GM12878 (cell line): Measurements from ENCODE around the gene COQ9. TPM values are rescaled to one million over a fixed set of nuclear protein-coding genes. Genes with fewer than 3 reads are reported as not detected.

Experiments
- ATAC-seq: fragments of 200-7000 bp; cut with Tn5 transposase; 3 replicates; pipeline ENCODE4 v1.9.1; 2020; ENCODE audit warnings: mild to moderate bottlenecking, moderate library complexity
- BruUV-seq: library from RNA; stranded (reverse); fragments of 400-500 nt; replicated peaks from 2 replicates; lab custom pipeline; 2021; lab: Mats Ljungman, UMichigan
- CTCF ChIA-PET: fragments of 300-600 bp; sonication (Branson Sonifier 250); formaldehyde crosslinking; extraction: SDS; loops from one replicate; lab custom pipeline; 2021; ENCODE audit warnings: inconsistent platforms; lab: Yijun Ruan, JAX
- POLR2A ChIA-PET: fragments of 350-600 bp; formaldehyde crosslinking; extraction: SDS; loops from one replicate; lab custom pipeline; 2021; ENCODE audit warnings: inconsistent platforms; lab: Charles Lee
- RAD21 ChIA-PET: fragments of 300-600 bp; sonication (Branson Sonifier 250); formaldehyde crosslinking; loops from one replicate; lab custom pipeline; 2023; ENCODE audit warnings: antibody characterized with exemption; ENCODE audit not compliant: unreplicated experiment; lab: Charles Lee
- SMC1A ChIA-PET: fragments of 300-600 bp; sonication (Branson Sonifier 250); formaldehyde crosslinking; loops from one replicate; lab custom pipeline; 2023; ENCODE audit not compliant: unreplicated experiment, uncharacterized antibody; lab: Charles Lee
- DNase-seq: peaks from one replicate; pipeline ENCODE4 v3.0.0-alpha.2; 2011; ENCODE audit warnings: low read depth, low spot score
- FAIRE-seq: peaks from 3 replicates; lab custom pipeline; 2011; peaks lifted over from hg19 to GRCh38; lab: Jason Lieb, UNC
- H2AFZ ChIP-seq: 2 replicates; pipeline ENCODE4 v1.6.0; 2011; ENCODE audit warnings: low read depth, low read length, control low read depth; ENCODE audit not compliant: control insufficient read depth
- H3K27ac ChIP-seq: 2 replicates; pipeline ENCODE4 v1.5.1; 2011; ENCODE audit warnings: control low read depth; ENCODE audit not compliant: control insufficient read depth, insufficient read depth
- H3K27me3 ChIP-seq, 2 experiments: replicated peaks in 1 of 2; 2 replicates each; pipeline versions ENCODE4 v1.6.0 to v1.6.1; 2011; ENCODE audit warnings: low read length in 1 of 2; ENCODE audit not compliant: control insufficient read depth in 2 of 2, insufficient read depth in 2 of 2
- H3K36me3 ChIP-seq, 2 experiments: 2 replicates each; pipeline ENCODE4 v1.5.1; 2011; ENCODE audit warnings: low read length in 1 of 2; ENCODE audit not compliant: control insufficient read depth in 2 of 2, insufficient read depth in 2 of 2
- H3K4me1 ChIP-seq: 2 replicates; pipeline ENCODE4 v1.6.1; 2011; ENCODE audit warnings: mild to moderate bottlenecking, low read length, moderate library complexity, mixed read lengths; ENCODE audit not compliant: control insufficient read depth, insufficient read depth
- H3K4me2 ChIP-seq: 2 replicates; pipeline ENCODE4 v1.6.0; 2011; ENCODE audit warnings: control low read depth; ENCODE audit not compliant: control insufficient read depth, insufficient read depth
- H3K4me3 ChIP-seq: fragments of 200-600 bp; sonication (generic); 2 replicates; pipeline ENCODE4 v1.5.1; 2016
- H3K79me2 ChIP-seq: 2 replicates; pipeline ENCODE4 v1.6.0; 2011; ENCODE audit warnings: low read length; ENCODE audit not compliant: control insufficient read depth, insufficient read depth
- H3K9ac ChIP-seq: 2 replicates; pipeline ENCODE4 v1.8.0; 2011; ENCODE audit warnings: low read length, control low read depth, mixed read lengths; ENCODE audit not compliant: control insufficient read depth, insufficient read depth
- H3K9me3 ChIP-seq: replicated peaks from 3 replicates; pipeline ENCODE4 v1.5.1; 2011; ENCODE audit warnings: mild to moderate bottlenecking, low read length; ENCODE audit not compliant: control insufficient read depth, insufficient read depth
- H4K20me1 ChIP-seq: 2 replicates; pipeline ENCODE4 v1.6.0; 2011; ENCODE audit not compliant: control insufficient read depth, insufficient read depth
- BHLHE40 ChIP-seq, 2 experiments: fragments of 450-650 bp in 1 of 2; IDR thresholded peaks; 2 replicates each; pipeline ENCODE4 v1.6.1; 2011 to 2017; ENCODE audit warnings: low read depth in 2 of 2, borderline replicate concordance in 1 of 2, improper control_type of control experiment in 1 of 2, low read length in 1 of 2, mild to moderate bottlenecking in 1 of 2
- CHD4 ChIP-seq: fragments of 200-600 bp; sonication (generic); IDR thresholded peaks from 2 replicates; pipeline ENCODE4 v1.6.1; 2016; ENCODE audit warnings: mild to moderate bottlenecking
- CREB1 ChIP-seq: IDR thresholded peaks from 2 replicates; pipeline ENCODE4 v1.6.1; 2012; ENCODE audit warnings: low read depth, mild to moderate bottlenecking, inconsistent platforms
- FOS ChIP-seq: IDR thresholded peaks from 3 replicates; pipeline ENCODE4 v1.6.1; 2011; ENCODE audit warnings: borderline replicate concordance; ENCODE audit not compliant: insufficient read length; ENCODE audit errors: extremely low read depth
- FOXM1 ChIP-seq: IDR thresholded peaks from 2 replicates; pipeline ENCODE4 v1.6.1; 2012; ENCODE audit warnings: low read depth, mild to moderate bottlenecking, inconsistent platforms, low read length, moderate library complexity
- IKZF2 ChIP-seq, 2 experiments: fragments of 450-650 bp; IDR thresholded peaks; 2 replicates each; pipeline ENCODE4 v1.6.1; 2017; ENCODE audit warnings: mild to moderate bottlenecking in 2 of 2, moderate library complexity in 2 of 2
- KAT2A ChIP-seq: conservative IDR thresholded peaks from 2 replicates; pipeline ENCODE4 v1.6.1; 2011; ENCODE audit warnings: low read depth, low read length; ENCODE audit not compliant: control insufficient read depth
- MEF2A ChIP-seq: IDR thresholded peaks from 2 replicates; pipeline ENCODE4 v1.6.1; 2011; ENCODE audit warnings: low read depth, mild to moderate bottlenecking, low read length, moderate library complexity; ENCODE audit not compliant: insufficient read depth
- POLR2AphosphoS2 ChIP-seq: IDR thresholded peaks from 2 replicates; pipeline ENCODE4 v1.6.1; 2011; ENCODE audit warnings: low read depth, mild to moderate bottlenecking, low read length, improper control_type of control experiment, moderate library complexity
- SIN3A ChIP-seq: IDR thresholded peaks from 2 replicates; pipeline ENCODE4 v1.6.1; 2012; ENCODE audit warnings: low read depth, low read length, improper control_type of control experiment
- WRNIP1 ChIP-seq: IDR thresholded peaks from 2 replicates; pipeline ENCODE4 v1.6.1; 2011; ENCODE audit warnings: low read depth, low read length, improper control_type of control experiment, borderline replicate concordance
- ZNF217 ChIP-seq: fragments of 450-650 bp; IDR thresholded peaks from 2 replicates; pipeline ENCODE4 v1.6.1; 2017; ENCODE audit warnings: antibody characterized with exemption, mild to moderate bottlenecking
- WGBS: methylation state at CpG from one replicate; pipeline ENCODE4 v1.1.6; 2016; ENCODE audit warnings: low lambda C conversion rate; ENCODE audit not compliant: insufficient replicate concordance, insufficient coverage; ENCODE audit errors: missing lambda C conversion rate; 5-methylcytosine and 5-hydroxymethylcytosine counted together
- in situ Hi-C: fragments of 300-500 bp; cut with MboI; formaldehyde crosslinking; loops from 9 replicates; pipeline ENCODE4 v1.14.3; 2018; ENCODE audit warnings: mixed read lengths
- intact Hi-C: fragments of 100-400 bp; cut with micrococcal nuclease; formaldehyde crosslinking; loops from one replicate; pipeline ENCODE4 v1.14.2; 2022; ENCODE audit not compliant: unreplicated experiment
- polyA plus RNA-seq, 11 experiments: library from polyadenylated mRNA; depleted of rRNA in 4 of 11; unstranded in 6 of 11; stranded (reverse) in 5 of 11; fragments of >200 nt; fragmentation: Nextera tagmentation in 4 of 11; fragmentation: Illumina TruSeq in 1 of 11; extraction: Ambion mirVana in 4 of 11; extraction: Trizol in 1 of 11; gene quantifications; 1 replicate in 1 of 11; 2 replicates in 10 of 11; pipeline versions ENCODE4 v1.2.1 to v1.2.3, GENCODE V29; 2011 to 2016; ENCODE audit warnings: inconsistent platforms in 2 of 11, missing spikeins in 2 of 11, low read depth in 1 of 11
- total RNA-seq, 4 experiments: library from RNA; depleted of rRNA in 3 of 4; stranded (reverse); fragments of >200 nt in 3 of 4; fragmentation: Illumina TruSeq in 1 of 4; extraction: Trizol in 1 of 4; gene quantifications; 2 replicates each; pipeline versions ENCODE4 v1.2.1 to v1.2.3, GENCODE V29; 2013 to 2021
- TF ChIP-seq, protein P1 (sequence below): fragments of 150-350 bp; IDR thresholded peaks from 2 replicates; pipeline ENCODE4 v1.6.1; 2014; ENCODE audit warnings: mild to moderate bottlenecking, low read depth, low read length
- TF ChIP-seq, protein P2 (sequence below): fragments of 450-650 bp; IDR thresholded peaks from 2 replicates; pipeline ENCODE4 v1.6.1; 2016; ENCODE audit warnings: mild to moderate bottlenecking, moderate library complexity, borderline replicate concordance
- TF ChIP-seq, protein P3 (sequence below): IDR thresholded peaks from 2 replicates; pipeline ENCODE4 v1.6.1; 2012; ENCODE audit warnings: mild to moderate bottlenecking, low read depth, low read length

Gene COQ9
- total and polyA plus RNA-seq, 10 of the 15 experiments (the other 5 are each of a cell fraction or from before 2014, with no cell fraction given) = 24.1 to 79.7 (median 50.1) TPM

DNA sequence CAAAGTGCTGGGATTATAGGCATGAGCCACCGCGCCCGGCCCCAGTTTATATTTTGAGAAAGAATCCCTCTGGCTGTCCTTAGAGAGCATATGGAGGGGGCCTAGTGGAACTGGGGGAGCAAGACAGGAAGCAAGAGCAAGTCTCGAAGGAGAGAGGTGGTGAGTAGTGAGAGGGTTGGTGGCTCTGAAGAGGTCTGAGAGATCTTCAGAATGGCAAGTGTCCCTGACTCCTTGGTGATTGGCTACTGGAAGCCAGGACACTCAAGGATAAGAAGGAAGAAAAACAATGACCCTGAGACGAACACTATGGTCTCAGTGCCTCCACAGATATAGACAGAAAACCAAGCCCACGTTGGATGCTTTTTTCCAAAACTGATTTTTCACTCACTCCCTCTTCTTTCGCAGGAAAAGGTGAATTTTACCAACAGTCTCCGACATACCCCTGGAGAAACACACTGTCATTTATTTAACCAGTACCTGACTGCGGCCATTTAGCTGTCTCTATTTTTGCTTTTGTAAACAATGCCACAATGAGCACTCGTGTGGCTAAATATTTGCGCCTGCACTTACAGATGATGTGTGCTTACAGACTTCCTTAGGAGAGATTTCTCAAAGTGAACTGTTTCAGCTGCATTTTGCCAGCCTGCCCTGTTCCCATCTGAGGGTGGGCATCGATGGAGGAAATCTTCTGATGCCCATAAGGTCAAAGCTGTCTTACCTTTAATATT lies 54.9 kb downstream of the COQ9 start:
- DNase-seq (no peak), FAIRE-seq (no peak), ATAC-seq (no peak)
- no peak overlapping the region for H3K4me3 ChIP-seq
- BruUV-seq = no TSS peak
- ChIA-PET CTCF (no interaction called here), POLR2A (interaction anchor here (0.5 kb wide), 1 partner anchor 585 kb away, joined by 3 read pairs; no protein-coding TSS in a partner anchor), SMC1A (no interaction called here), RAD21 (no interaction called here)
- H3K4me1 ChIP-seq = no peaks in the 10 kb centered on the region
- no peaks in the 10 kb centered on the region for H3K36me3 ChIP-seq
- in situ Hi-C loops = no loop called here
- WGBS = 42% methylated on average over 12 of the region's 12 CpGs
- no peaks in the 10 kb centered on the region for H4K20me1 ChIP-seq
- no peaks in the 10 kb centered on the region for H3K9me3 ChIP-seq
- intact Hi-C loops = no loop called here
- H3K79me2 ChIP-seq = no peaks in the 10 kb centered on the region
- no peak overlapping the region for H3K9ac ChIP-seq
- H3K27ac ChIP-seq = no peak overlapping the region
- H2AFZ ChIP-seq = no peak overlapping the region
- H3K27me3 ChIP-seq = no peaks in the 10 kb centered on the region; a peak in 2 of 4 replicates
- H3K4me2 ChIP-seq = no peak overlapping the region
- TF ChIP-seq BHLHE40 (IDR thresholded peaks at IDR 0.05; ENCODE audit: borderline replicate concordance in 1 of 2, low read depth in 2 of 2, low read length in 1 of 2) (no peak), WRNIP1 (no peak), ZNF217 (no peak), IKZF2 (IDR thresholded peaks at IDR 0.05) (no peak), MEF2A (no peak), FOXM1 (no peak), SIN3A (no peak), POLR2AphosphoS2 (no peak), KAT2A (no peak), CHD4 (no peak), FOS (no peak), CREB1 (no peak)
- TF ChIP-seq, protein P1, sequence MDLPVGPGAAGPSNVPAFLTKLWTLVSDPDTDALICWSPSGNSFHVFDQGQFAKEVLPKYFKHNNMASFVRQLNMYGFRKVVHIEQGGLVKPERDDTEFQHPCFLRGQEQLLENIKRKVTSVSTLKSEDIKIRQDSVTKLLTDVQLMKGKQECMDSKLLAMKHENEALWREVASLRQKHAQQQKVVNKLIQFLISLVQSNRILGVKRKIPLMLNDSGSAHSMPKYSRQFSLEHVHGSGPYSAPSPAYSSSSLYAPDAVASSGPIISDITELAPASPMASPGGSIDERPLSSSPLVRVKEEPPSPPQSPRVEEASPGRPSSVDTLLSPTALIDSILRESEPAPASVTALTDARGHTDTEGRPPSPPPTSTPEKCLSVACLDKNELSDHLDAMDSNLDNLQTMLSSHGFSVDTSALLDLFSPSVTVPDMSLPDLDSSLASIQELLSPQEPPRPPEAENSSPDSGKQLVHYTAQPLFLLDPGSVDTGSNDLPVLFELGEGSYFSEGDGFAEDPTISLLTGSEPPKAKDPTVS = no peak
- TF ChIP-seq, protein P2, sequence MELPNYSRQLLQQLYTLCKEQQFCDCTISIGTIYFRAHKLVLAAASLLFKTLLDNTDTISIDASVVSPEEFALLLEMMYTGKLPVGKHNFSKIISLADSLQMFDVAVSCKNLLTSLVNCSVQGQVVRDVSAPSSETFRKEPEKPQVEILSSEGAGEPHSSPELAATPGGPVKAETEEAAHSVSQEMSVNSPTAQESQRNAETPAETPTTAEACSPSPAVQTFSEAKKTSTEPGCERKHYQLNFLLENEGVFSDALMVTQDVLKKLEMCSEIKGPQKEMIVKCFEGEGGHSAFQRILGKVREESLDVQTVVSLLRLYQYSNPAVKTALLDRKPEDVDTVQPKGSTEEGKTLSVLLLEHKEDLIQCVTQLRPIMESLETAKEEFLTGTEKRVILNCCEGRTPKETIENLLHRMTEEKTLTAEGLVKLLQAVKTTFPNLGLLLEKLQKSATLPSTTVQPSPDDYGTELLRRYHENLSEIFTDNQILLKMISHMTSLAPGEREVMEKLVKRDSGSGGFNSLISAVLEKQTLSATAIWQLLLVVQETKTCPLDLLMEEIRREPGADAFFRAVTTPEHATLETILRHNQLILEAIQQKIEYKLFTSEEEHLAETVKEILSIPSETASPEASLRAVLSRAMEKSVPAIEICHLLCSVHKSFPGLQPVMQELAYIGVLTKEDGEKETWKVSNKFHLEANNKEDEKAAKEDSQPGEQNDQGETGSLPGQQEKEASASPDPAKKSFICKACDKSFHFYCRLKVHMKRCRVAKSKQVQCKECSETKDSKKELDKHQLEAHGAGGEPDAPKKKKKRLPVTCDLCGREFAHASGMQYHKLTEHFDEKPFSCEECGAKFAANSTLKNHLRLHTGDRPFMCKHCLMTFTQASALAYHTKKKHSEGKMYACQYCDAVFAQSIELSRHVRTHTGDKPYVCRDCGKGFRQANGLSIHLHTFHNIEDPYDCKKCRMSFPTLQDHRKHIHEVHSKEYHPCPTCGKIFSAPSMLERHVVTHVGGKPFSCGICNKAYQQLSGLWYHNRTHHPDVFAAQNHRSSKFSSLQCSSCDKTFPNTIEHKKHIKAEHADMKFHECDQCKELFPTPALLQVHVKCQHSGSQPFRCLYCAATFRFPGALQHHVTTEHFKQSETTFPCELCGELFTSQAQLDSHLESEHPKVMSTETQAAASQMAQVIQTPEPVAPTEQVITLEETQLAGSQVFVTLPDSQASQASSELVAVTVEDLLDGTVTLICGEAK = no peak
- TF ChIP-seq, protein P3, sequence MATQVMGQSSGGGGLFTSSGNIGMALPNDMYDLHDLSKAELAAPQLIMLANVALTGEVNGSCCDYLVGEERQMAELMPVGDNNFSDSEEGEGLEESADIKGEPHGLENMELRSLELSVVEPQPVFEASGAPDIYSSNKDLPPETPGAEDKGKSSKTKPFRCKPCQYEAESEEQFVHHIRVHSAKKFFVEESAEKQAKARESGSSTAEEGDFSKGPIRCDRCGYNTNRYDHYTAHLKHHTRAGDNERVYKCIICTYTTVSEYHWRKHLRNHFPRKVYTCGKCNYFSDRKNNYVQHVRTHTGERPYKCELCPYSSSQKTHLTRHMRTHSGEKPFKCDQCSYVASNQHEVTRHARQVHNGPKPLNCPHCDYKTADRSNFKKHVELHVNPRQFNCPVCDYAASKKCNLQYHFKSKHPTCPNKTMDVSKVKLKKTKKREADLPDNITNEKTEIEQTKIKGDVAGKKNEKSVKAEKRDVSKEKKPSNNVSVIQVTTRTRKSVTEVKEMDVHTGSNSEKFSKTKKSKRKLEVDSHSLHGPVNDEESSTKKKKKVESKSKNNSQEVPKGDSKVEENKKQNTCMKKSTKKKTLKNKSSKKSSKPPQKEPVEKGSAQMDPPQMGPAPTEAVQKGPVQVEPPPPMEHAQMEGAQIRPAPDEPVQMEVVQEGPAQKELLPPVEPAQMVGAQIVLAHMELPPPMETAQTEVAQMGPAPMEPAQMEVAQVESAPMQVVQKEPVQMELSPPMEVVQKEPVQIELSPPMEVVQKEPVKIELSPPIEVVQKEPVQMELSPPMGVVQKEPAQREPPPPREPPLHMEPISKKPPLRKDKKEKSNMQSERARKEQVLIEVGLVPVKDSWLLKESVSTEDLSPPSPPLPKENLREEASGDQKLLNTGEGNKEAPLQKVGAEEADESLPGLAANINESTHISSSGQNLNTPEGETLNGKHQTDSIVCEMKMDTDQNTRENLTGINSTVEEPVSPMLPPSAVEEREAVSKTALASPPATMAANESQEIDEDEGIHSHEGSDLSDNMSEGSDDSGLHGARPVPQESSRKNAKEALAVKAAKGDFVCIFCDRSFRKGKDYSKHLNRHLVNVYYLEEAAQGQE = no peak
